ENCODE results near the gene NAV2. TPM values are rescaled to one million over a fixed set of nuclear protein-coding genes. Genes with fewer than 3 reads are reported as not detected.

Gene NAV2
- total RNA-seq, 1 experiment from 2014 or later = 63.5 TPM

GRCh38 chr11:19689281-19690000 is 23.2 kb upstream of the NAV2 start:
- POLR2A ChIA-PET = no interaction called here
- peaks cover 14% of the 10 kb centered on the region for H3K27me3 Mint-ChIP-seq (ENCODE audit: insufficient read depth, unreplicated experiment)
- H3K36me3 Mint-ChIP-seq (ENCODE audit: insufficient read depth, unreplicated experiment) = no peaks in the 10 kb centered on the region
- H3K4me3 ChIP-seq (ENCODE audit: low read depth, low read length) = no peak overlapping the region
- no peaks in the 10 kb centered on the region for H3K9me3 Mint-ChIP-seq (ENCODE audit: unreplicated experiment)
- H3K27ac Mint-ChIP-seq (ENCODE audit: unreplicated experiment) = no peak overlapping the region
- no peak for TF ChIP-seq CTCF (IDR thresholded peaks at IDR 0.05; ENCODE audit: insufficient read depth in 1 of 2, low read depth in 1 of 2, low read length in 1 of 2, severe bottlenecking in 1 of 2, unreplicated experiment in 1 of 2)
- CTCF ChIA-PET = no interaction called here
- intact Hi-C loops (cut with micrococcal nuclease; ENCODE audit: unreplicated experiment) = no loop called here
- DNase-seq = no peak
- H3K4me1 ChIP-seq = no peaks in the 10 kb centered on the region
- H3K4me3 Mint-ChIP-seq (ENCODE audit: unreplicated experiment) = no peak overlapping the region
- H3K9me3 ChIP-seq = no peaks in the 10 kb centered on the region
- H3K27me3 ChIP-seq (replicated peaks; ENCODE audit: control insufficient read depth, insufficient read depth, low read length) = 0 out of 2 replicates have a peak, but pooled peaks cover 2% of the 10 kb centered on the region
- no peaks in the 10 kb centered on the region for H3K36me3 ChIP-seq (ENCODE audit: control insufficient read depth, insufficient read depth, low read length)
- H3K4me1 Mint-ChIP-seq (ENCODE audit: low read depth, unreplicated experiment) = no peaks in the 10 kb centered on the region
- BruUV-seq (replicated peaks) = no TSS peak

GRCh38 chr11:19690885-19691284 is 21.8 kb upstream of the NAV2 start:
- ChIA-PET CTCF (no interaction called here), POLR2A (no interaction called here)
- DNase-seq = no peak
- H3K4me1 Mint-ChIP-seq (ENCODE audit: low read depth, unreplicated experiment) = no peaks in the 10 kb centered on the region
- H3K9me3 ChIP-seq = no peaks in the 10 kb centered on the region
- no peak overlapping the region for H3K27ac Mint-ChIP-seq (ENCODE audit: unreplicated experiment)
- H3K4me3 ChIP-seq (ENCODE audit: low read depth, low read length) = no peak overlapping the region
- no TSS peak for BruUV-seq (replicated peaks)
- H3K4me1 ChIP-seq = no peaks in the 10 kb centered on the region
- intact Hi-C loops (cut with micrococcal nuclease; ENCODE audit: unreplicated experiment) = no loop called here
- H3K36me3 ChIP-seq (ENCODE audit: control insufficient read depth, insufficient read depth, low read length) = no peaks in the 10 kb centered on the region
- 0 out of 2 replicates have a peak, but pooled peaks cover 2% of the 10 kb centered on the region for H3K27me3 ChIP-seq (replicated peaks; ENCODE audit: control insufficient read depth, insufficient read depth, low read length)
- no peak overlapping the region for H3K4me3 Mint-ChIP-seq (ENCODE audit: unreplicated experiment)
- H3K36me3 Mint-ChIP-seq (ENCODE audit: insufficient read depth, unreplicated experiment) = no peaks in the 10 kb centered on the region
- no peak for TF ChIP-seq CTCF (IDR thresholded peaks at IDR 0.05; ENCODE audit: insufficient read depth in 1 of 2, low read depth in 1 of 2, low read length in 1 of 2, severe bottlenecking in 1 of 2, unreplicated experiment in 1 of 2)
- H3K27me3 Mint-ChIP-seq (ENCODE audit: insufficient read depth, unreplicated experiment) = peaks cover 13% of the 10 kb centered on the region
- no peaks in the 10 kb centered on the region for H3K9me3 Mint-ChIP-seq (ENCODE audit: unreplicated experiment)

GRCh38 chr11:19691815-19692500 is 20.7 kb upstream of the NAV2 start:
- H3K36me3 Mint-ChIP-seq (ENCODE audit: insufficient read depth, unreplicated experiment) = no peaks in the 10 kb centered on the region
- POLR2A ChIA-PET = no interaction called here

More at GRCh38 chr11:19691815-19692500, 20.7 kb upstream of the NAV2 start:
- Histone ChIP-seq H3K4me3 (ENCODE audit: low read depth, low read length) (no peak overlapping the region), H3K9me3 (0 out of 2 replicates have a peak, but pooled peaks cover 2% of the 10 kb centered on the region), H3K4me1 (no peaks in the 10 kb centered on the region), H3K36me3 (ENCODE audit: control insufficient read depth, insufficient read depth, low read length) (no peaks in the 10 kb centered on the region), H3K27me3 (replicated peaks; ENCODE audit: control insufficient read depth, insufficient read depth, low read length) (0 out of 2 replicates have a peak, but pooled peaks cover 2% of the 10 kb centered on the region)
- no peak for DNase-seq
- Mint-ChIP-seq H3K9me3 (ENCODE audit: unreplicated experiment) (no peaks in the 10 kb centered on the region), H3K4me3 (ENCODE audit: unreplicated experiment) (no peak overlapping the region), H3K27ac (ENCODE audit: unreplicated experiment) (no peak overlapping the region), H3K27me3 (ENCODE audit: insufficient read depth, unreplicated experiment) (peaks cover 13% of the 10 kb centered on the region), H3K4me1 (ENCODE audit: low read depth, unreplicated experiment) (no peaks in the 10 kb centered on the region)
- BruUV-seq (replicated peaks) = no TSS peak
- intact Hi-C loops (cut with micrococcal nuclease; ENCODE audit: unreplicated experiment) = no loop called here
- CTCF ChIA-PET = no interaction called here
- no peak for TF ChIP-seq CTCF (IDR thresholded peaks at IDR 0.05; ENCODE audit: insufficient read depth in 1 of 2, low read depth in 1 of 2, low read length in 1 of 2, severe bottlenecking in 1 of 2, unreplicated experiment in 1 of 2)
